ENCODE measurements around the gene PML.
"Not testable (repeated sequence)": the region's sequence is repeated elsewhere in the genome, so short reads cannot be mapped to it uniquely, and the experiment has no call there.

PML gene

GRCh38 chr15:73959012-73959581 is 35.4 kb upstream of the PML start:
- no peak for DNase-seq

- DNase-seq, result no peak
These were observed 34.7 kb upstream of the PML start for GRCh38 chr15:73959801-73960200.

- not testable (repeated sequence) for DNase-seq
These were observed 33.9 kb upstream of the PML start for GRCh38 chr15:73960472-73961070.

- DNase-seq, result no peak
These were observed 32.1 kb upstream of the PML start for GRCh38 chr15:73962433-73962832.

GRCh38 chr15:73964736-73965093 is 29.8 kb upstream of the PML start:
- peak; percentile 65 for DNase-seq

- no peak for DNase-seq
These were observed 29.3 kb upstream of the PML start for GRCh38 chr15:73965094-73965757.

GRCh38 chr15:73965758-73966113 is 28.8 kb upstream of the PML start:
- peak; percentile 66 for DNase-seq

GRCh38 chr15:73968461-73968860 is 26.1 kb upstream of the PML start:
- no peak for DNase-seq

GRCh38 chr15:73969151-73969759 is 25.3 kb upstream of the PML start:
- DNase-seq, result no peak

- peak; percentile 68 for DNase-seq
These were observed 21.4 kb upstream of the PML start for GRCh38 chr15:73972984-73973682.

- DNase-seq, result not testable (repeated sequence)
These were observed 20.8 kb upstream of the PML start for GRCh38 chr15:73973683-73974200.

- DNase-seq, result not testable (repeated sequence)
These were observed 18.9 kb upstream of the PML start for GRCh38 chr15:73975440-73976125.

GRCh38 chr15:73978896-73979295 is 15.6 kb upstream of the PML start:
- DNase-seq, result no peak

GRCh38 chr15:73979636-73980035 is 14.9 kb upstream of the PML start:
- no peak for DNase-seq

- no peak for DNase-seq
These were observed 12.7 kb upstream of the PML start for GRCh38 chr15:73981761-73982221.

- peak; percentile 81 for DNase-seq
These were observed 12.1 kb upstream of the PML start for GRCh38 chr15:73982222-73982962.

- peak; percentile 77 for DNase-seq
These were observed 11.2 kb upstream of the PML start for GRCh38 chr15:73983211-73983727.

GRCh38 chr15:73983773-73984172 is 10.7 kb upstream of the PML start:
- DNase-seq, result no peak

- no peak for DNase-seq
These were observed 10.1 kb upstream of the PML start for GRCh38 chr15:73984208-73984979.

GRCh38 chr15:73985101-73985873 is 9.2 kb upstream of the PML start:
- DNase-seq, result peak; percentile 21
